H9 (cell line): Measurements from ENCODE around the gene CCT6A. TPM values are rescaled to one million over a fixed set of nuclear protein-coding genes. Genes with fewer than 3 reads are reported as not detected.
"Not testable (repeated sequence)": the region's sequence is repeated elsewhere in the genome, so short reads cannot be mapped to it uniquely, and the experiment has no call there.

Experiments
- DNase-seq: peaks from one replicate; pipeline ENCODE4 v3.0.0-alpha.2; 2017
- H2AFZ ChIP-seq: one replicate; pipeline ENCODE4 v1.6.1; 2013; ENCODE audit warnings: mild to moderate bottlenecking, low read length, control low read depth, moderate library complexity
- H2AK5ac ChIP-seq: 2 replicates; pipeline ENCODE4 v1.6.1; 2013; ENCODE audit warnings: low read length, control low read depth, mixed read lengths; ENCODE audit not compliant: insufficient read length
- H2BK120ac ChIP-seq: one replicate; pipeline ENCODE4 v1.6.1; 2013; ENCODE audit warnings: low read depth, mild to moderate bottlenecking, low read length, control low read depth, inconsistent platforms; ENCODE audit not compliant: poor library complexity, severe bottlenecking
- H2BK12ac ChIP-seq: 2 replicates; pipeline ENCODE4 v1.6.1; 2013; ENCODE audit warnings: low read length, control low read depth, mixed read lengths, low read depth; ENCODE audit not compliant: insufficient read length
- H2BK15ac ChIP-seq: 2 replicates; pipeline ENCODE4 v1.6.1; 2013; ENCODE audit warnings: low read depth, low read length, control low read depth
- H2BK20ac ChIP-seq: one replicate; pipeline ENCODE4 v1.6.1; 2013; ENCODE audit warnings: low read depth, mild to moderate bottlenecking, low read length, control low read depth, inconsistent platforms; ENCODE audit not compliant: poor library complexity, severe bottlenecking
- H2BK5ac ChIP-seq: 2 replicates; pipeline ENCODE4 v1.6.1; 2013; ENCODE audit warnings: low read length, control low read depth, mixed read lengths; ENCODE audit not compliant: insufficient read length
- H3K14ac ChIP-seq: 2 replicates; pipeline ENCODE4 v1.6.1; 2013; ENCODE audit warnings: low read length, control low read depth; ENCODE audit not compliant: insufficient read depth
- H3K18ac ChIP-seq: 2 replicates; pipeline ENCODE4 v1.6.1; 2013; ENCODE audit warnings: low read depth, mild to moderate bottlenecking, mixed read lengths, low read length, control low read depth; ENCODE audit not compliant: insufficient read length
- H3K23ac ChIP-seq: 2 replicates; pipeline ENCODE4 v1.6.1; 2013; ENCODE audit warnings: low read length, control low read depth, mixed read lengths, low read depth; ENCODE audit not compliant: insufficient read length
- H3K23me2 ChIP-seq: 2 replicates; pipeline ENCODE4 v1.6.1; 2013; ENCODE audit warnings: low read depth, mild to moderate bottlenecking, mixed read lengths, low read length, control low read depth; ENCODE audit not compliant: insufficient read length, poor library complexity, severe bottlenecking
- H3K27ac ChIP-seq: 2 replicates; pipeline ENCODE4 v1.5.1; 2013; ENCODE audit warnings: low read length, control low read depth, mixed read lengths, low read depth; ENCODE audit not compliant: insufficient read length
- H3K27me3 ChIP-seq: 2 replicates; pipeline ENCODE4 v1.6.1; 2013; ENCODE audit warnings: low read length, control low read depth, inconsistent platforms; ENCODE audit not compliant: insufficient read depth
- H3K4ac ChIP-seq: 2 replicates; pipeline ENCODE4 v1.6.1; 2013; ENCODE audit warnings: low read depth, mild to moderate bottlenecking, control low read depth, inconsistent platforms, low read length, moderate library complexity
- H3K4me1 ChIP-seq: 2 replicates; pipeline ENCODE4 v1.6.1; 2013; ENCODE audit warnings: low read length, control low read depth, inconsistent platforms; ENCODE audit not compliant: insufficient read depth
- H3K4me2 ChIP-seq: 2 replicates; pipeline ENCODE4 v1.6.1; 2013; ENCODE audit warnings: low read length, control low read depth, mixed read lengths; ENCODE audit not compliant: insufficient read length, insufficient read depth
- H3K56ac ChIP-seq: 2 replicates; pipeline ENCODE4 v1.6.1; 2013; ENCODE audit warnings: low read depth, mild to moderate bottlenecking, mixed read lengths, low read length, control low read depth; ENCODE audit not compliant: insufficient read length
- H3K79me1 ChIP-seq: 2 replicates; pipeline ENCODE4 v1.6.1; 2013; ENCODE audit warnings: low read depth, mild to moderate bottlenecking, moderate library complexity, low read length, control low read depth, inconsistent platforms; ENCODE audit not compliant: insufficient read depth, poor library complexity, severe bottlenecking
- H3K79me2 ChIP-seq: 2 replicates; pipeline ENCODE4 v1.6.1; 2013; ENCODE audit warnings: low read length, control low read depth, inconsistent platforms; ENCODE audit not compliant: insufficient read depth
- H3K9ac ChIP-seq: 2 replicates; pipeline ENCODE4 v1.6.1; 2013; ENCODE audit warnings: low read length, control low read depth, mixed read lengths; ENCODE audit not compliant: insufficient read length; ENCODE audit errors: extremely low read depth
- H3K9me3 ChIP-seq: one replicate; pipeline ENCODE4 v1.6.1; 2013; ENCODE audit warnings: low read depth, low read length, inconsistent platforms; ENCODE audit not compliant: control insufficient read depth
- H3T11ph ChIP-seq: one replicate; pipeline ENCODE4 v1.6.1; 2013; ENCODE audit warnings: mild to moderate bottlenecking, low read length, control low read depth, inconsistent platforms
- H4K20me1 ChIP-seq: one replicate; pipeline ENCODE4 v1.6.1; 2013; ENCODE audit not compliant: control insufficient read depth, insufficient read length, insufficient read depth
- H4K5ac ChIP-seq: 2 replicates; pipeline ENCODE4 v1.6.1; 2013; ENCODE audit warnings: low read depth, mild to moderate bottlenecking, mixed read lengths, low read length, control low read depth; ENCODE audit not compliant: insufficient read length
- H4K8ac ChIP-seq: replicated peaks from 2 replicates; pipeline ENCODE4 v1.6.1; 2013; ENCODE audit warnings: low read length, control low read depth, mixed read lengths, low read depth; ENCODE audit not compliant: insufficient read length
- H4K91ac ChIP-seq: 2 replicates; pipeline ENCODE4 v1.6.1; 2013; ENCODE audit warnings: low read depth, mild to moderate bottlenecking, moderate library complexity, mixed read lengths, low read length, control low read depth; ENCODE audit not compliant: insufficient read length
- H3K27ac Mint-ChIP-seq, 3 experiments: 2 replicates in 2 of 3; 3 replicates in 1 of 3; pipeline ENCODE4 v1.8.0; 2020 to 2021; ENCODE audit warnings: mixed read lengths in 3 of 3, mild to moderate bottlenecking in 1 of 3, moderate library complexity in 1 of 3
- H3K27me3 Mint-ChIP-seq: 2 replicates; pipeline ENCODE4 v1.8.0; 2021; ENCODE audit warnings: low read depth, mild to moderate bottlenecking, moderate library complexity, mixed read lengths
- H3K36me3 Mint-ChIP-seq, 3 experiments: 2 replicates in 2 of 3; 3 replicates in 1 of 3; pipeline ENCODE4 v1.8.0; 2020 to 2021; ENCODE audit warnings: low read depth in 3 of 3, mixed read lengths in 3 of 3; ENCODE audit not compliant: insufficient read depth in 1 of 3
- H3K4me1 Mint-ChIP-seq, 2 experiments: 2 replicates each; pipeline ENCODE4 v1.8.0; 2020; ENCODE audit warnings: mixed read lengths in 2 of 2
- H3K4me3 Mint-ChIP-seq, 2 experiments: 2 replicates in 1 of 2; 3 replicates in 1 of 2; pipeline ENCODE4 v1.8.0; 2020 to 2021; ENCODE audit warnings: mild to moderate bottlenecking in 2 of 2, mixed read lengths in 2 of 2, moderate library complexity in 1 of 2
- H3K9me3 Mint-ChIP-seq, 2 experiments: 2 replicates in 1 of 2; 3 replicates in 1 of 2; pipeline ENCODE4 v1.8.0; 2020; ENCODE audit warnings: mild to moderate bottlenecking in 2 of 2, mixed read lengths in 2 of 2, moderate library complexity in 1 of 2
- CTCF ChIP-seq: fragments of 200-600 bp; sonication (generic); conservative IDR thresholded peaks from 3 replicates; pipeline ENCODE4 v1.8.0; 2021; ENCODE audit warnings: antibody characterized with exemption, mild to moderate bottlenecking
- WGBS: extraction: QIAGEN DNeasy Blood & Tissue Kit; methylation state at CpG from one replicate; pipeline ENCODE4 v1.1.7; 2013; ENCODE audit warnings: missing lambda C conversion rate, low lambda C conversion rate, mixed read lengths; ENCODE audit not compliant: insufficient read length; ENCODE audit errors: extremely low coverage; 5-methylcytosine and 5-hydroxymethylcytosine counted together
- total RNA-seq: library from RNA; stranded (reverse); gene quantifications from 2 replicates; pipeline ENCODE4 v1.2.1, GENCODE V29; 2021

The CCT6A gene
- total RNA-seq, 1 experiment from 2014 or later = 303 TPM

GRCh38 chr7:56091591-56091990 is 40.0 kb downstream of the CCT6A start:
- H3K9me3 ChIP-seq = no peaks in the 10 kb centered on the region
- H2BK15ac ChIP-seq = no peak overlapping the region
- H3K79me2 ChIP-seq = no peaks in the 10 kb centered on the region
- no peak overlapping the region for H3K23ac ChIP-seq
- H3K27ac Mint-ChIP-seq = peak overlapping the region in 1 of 3 experiments; percentile 87; a peak in 1 of 7 replicates
- no peak overlapping the region for H2BK5ac ChIP-seq
- H3T11ph ChIP-seq = no peak overlapping the region
- H3K9me3 Mint-ChIP-seq = peaks cover 0 to 8% of the 10 kb centered on the region in 2 experiments; a peak in 2 of 5 replicates
- H2AFZ ChIP-seq = no peak overlapping the region
- no peak overlapping the region for H2BK120ac ChIP-seq
- DNase-seq = no peak
- H3K4me1 ChIP-seq = no peaks in the 10 kb centered on the region
- no peak overlapping the region for H2BK20ac ChIP-seq
- no peak overlapping the region for H3K18ac ChIP-seq
- no peaks in the 10 kb centered on the region for H4K20me1 ChIP-seq
- H3K4me3 Mint-ChIP-seq = no peak overlapping the region
- WGBS = no CpG with 5 or more reads among the region's 3 CpGs
- H3K14ac ChIP-seq = no peak overlapping the region
- H3K36me3 Mint-ChIP-seq = peaks cover 0 to 2% (median 0%) of the 10 kb centered on the region in 3 experiments; a peak in 3 of 7 replicates
- no peak overlapping the region for H3K4ac ChIP-seq
- no peaks in the 10 kb centered on the region for H3K4me1 Mint-ChIP-seq
- TF ChIP-seq CTCF = no peak
- no peak overlapping the region for H4K8ac ChIP-seq
- H3K9ac ChIP-seq = no peak overlapping the region
- H4K5ac ChIP-seq = no peak overlapping the region
- H2AK5ac ChIP-seq = no peak overlapping the region
- H2BK12ac ChIP-seq = no peak overlapping the region
- no peaks in the 10 kb centered on the region for H3K27me3 ChIP-seq
- no peaks in the 10 kb centered on the region for H3K23me2 ChIP-seq
- H3K27me3 Mint-ChIP-seq = no peaks in the 10 kb centered on the region
- no peaks in the 10 kb centered on the region for H3K79me1 ChIP-seq
- H3K56ac ChIP-seq = no peak overlapping the region
- H3K27ac ChIP-seq = no peak overlapping the region
- no peak overlapping the region for H4K91ac ChIP-seq
- no peak overlapping the region for H3K4me2 ChIP-seq

- H2BK120ac ChIP-seq, H4K5ac ChIP-seq, H4K8ac ChIP-seq, H3K9ac ChIP-seq, H3T11ph ChIP-seq, H3K4me1 Mint-ChIP-seq, H3K27ac Mint-ChIP-seq, H2BK20ac ChIP-seq, H3K27ac ChIP-seq, H3K14ac ChIP-seq, H3K4me2 ChIP-seq, H3K79me2 ChIP-seq, H3K9me3 ChIP-seq, H3K4me3 Mint-ChIP-seq, H2AFZ ChIP-seq, H2BK5ac ChIP-seq, H2BK15ac ChIP-seq, H2AK5ac ChIP-seq, H3K27me3 Mint-ChIP-seq, H4K20me1 ChIP-seq, DNase-seq, H4K91ac ChIP-seq, H3K27me3 ChIP-seq, H3K4me1 ChIP-seq, H3K79me1 ChIP-seq, H3K36me3 Mint-ChIP-seq, H3K4ac ChIP-seq, H2BK12ac ChIP-seq, H3K9me3 Mint-ChIP-seq, H3K23ac ChIP-seq, H3K56ac ChIP-seq, H3K23me2 ChIP-seq, H3K18ac ChIP-seq: not testable (repeated sequence)
- no CpG with 5 or more reads among the region's 6 CpGs for WGBS
Observed at GRCh38 chr7:56092388-56092787, 40.8 kb downstream of the CCT6A start.
